Measurements from ENCODE around the gene IGFBP1.

GRCh38 chr7:45881280-45881758 is 7.0 kb upstream of the IGFBP1 start:
- no peak for TF ChIP-seq CTCF (tag by site-specific recombination; IDR thresholded peaks at IDR 0.05)
- TF ChIP-seq MEIS1 (CRISPR knock-in tag; IDR thresholded peaks at IDR 0.05; ENCODE audit: borderline replicate concordance) = no peak
- TF ChIP-seq ZNF548 (tag by site-specific recombination; IDR thresholded peaks at IDR 0.05) = no peak
- TF ChIP-seq ZNF580 (tag by site-specific recombination; IDR thresholded peaks at IDR 0.05) = no peak
- no peak for TF ChIP-seq ZNF274 (IDR thresholded peaks at IDR 0.05; ENCODE audit: low read length)
- no peak for TF ChIP-seq ZNF274 (tag by site-specific recombination; IDR thresholded peaks at IDR 0.05; ENCODE audit: borderline replicate concordance)
- no peak for TF ChIP-seq ZNF280C (tag by site-specific recombination; IDR thresholded peaks at IDR 0.05)
- no peak for TF ChIP-seq ZEB2 (tag by site-specific recombination; IDR thresholded peaks at IDR 0.05)
- no peak for TF ChIP-seq ZBTB17 (tag by site-specific recombination; IDR thresholded peaks at IDR 0.05)
- TF ChIP-seq ZNF664 (tag by site-specific recombination; IDR thresholded peaks at IDR 0.05) = no peak
- no peak for TF ChIP-seq KLF16 (tag by site-specific recombination; IDR thresholded peaks at IDR 0.05)
- TF ChIP-seq ZNF658 (tag by site-specific recombination; IDR thresholded peaks at IDR 0.05) = no peak
- no peak for TF ChIP-seq ZNF76 (tag by site-specific recombination; IDR thresholded peaks at IDR 0.05; ENCODE audit: borderline replicate concordance, low read depth)

All from HEK293 (cell line).